ENCODE measurements around the gene RSPO1. TPM values are rescaled to one million over a fixed set of nuclear protein-coding genes. Genes with fewer than 3 reads are reported as not detected.

The RSPO1 gene
- total RNA-seq, 4 donors from 2014 or later: 0.53 TPM; not detected in 3

DNA sequence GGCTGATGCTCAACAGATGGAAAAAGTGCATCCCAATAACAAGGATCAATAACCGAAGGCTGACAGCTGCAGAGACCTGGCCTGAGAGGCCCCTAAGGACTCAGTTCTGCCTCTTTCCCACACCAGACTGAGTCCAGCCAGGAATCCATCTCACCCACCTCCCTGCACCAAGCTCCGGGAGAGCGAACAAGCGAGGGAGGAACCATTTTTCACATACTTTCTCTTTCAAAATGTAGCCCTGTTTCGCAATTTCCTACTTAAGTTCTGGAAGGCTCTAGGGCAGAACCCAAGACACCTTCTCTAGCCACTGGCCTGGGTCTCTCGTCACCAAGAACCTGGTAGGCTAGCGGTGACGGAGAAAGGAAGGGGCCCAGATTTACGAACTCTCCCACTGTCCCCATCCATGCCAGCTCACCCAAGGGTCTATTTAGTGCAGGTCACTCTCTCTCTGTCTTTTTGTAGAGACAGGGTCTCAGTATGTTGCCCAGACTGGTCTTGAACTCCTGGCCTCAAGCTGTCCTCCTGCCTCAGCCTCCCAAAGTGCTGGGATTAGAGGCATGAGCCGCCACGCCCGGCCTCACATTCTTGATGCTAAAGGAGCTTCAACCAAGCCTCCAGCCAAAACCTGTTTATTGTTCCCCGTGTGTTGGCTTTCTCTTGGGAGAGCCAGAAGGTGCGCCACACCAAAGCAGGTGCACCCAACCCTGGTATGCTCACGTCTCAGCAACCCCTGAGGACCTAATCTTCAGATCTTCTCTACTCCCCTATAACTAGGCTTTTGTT is 28.0 kb downstream of the RSPO1 start:
- no peak for ATAC-seq
- in situ Hi-C loops (cut with MboI; ENCODE audit: low sequenced_read_pairs in 4 of 4): loop anchor here in 1 of 4 donors (25.0 kb wide), 1 partner anchor 1231 kb away; no protein-coding TSS in a partner anchor
- Histone ChIP-seq H3K36me3 (no peaks in the 10 kb centered on the region), H3K4me1 (no peaks in the 10 kb centered on the region), H3K4me3 (no peak overlapping the region), H3K27ac (no peak overlapping the region), H3K27me3 (peaks cover 0 to 11% (median 0%) of the 10 kb centered on the region in 3 donors), H3K9me3 (no peaks in the 10 kb centered on the region)
- no peak for TF ChIP-seq POLR2A (IDR thresholded peaks at IDR 0.05)
- no peak for DNase-seq
- intact Hi-C loops (cut with DNase I; ENCODE audit: low total_unique reads): no loop called here

DNA sequence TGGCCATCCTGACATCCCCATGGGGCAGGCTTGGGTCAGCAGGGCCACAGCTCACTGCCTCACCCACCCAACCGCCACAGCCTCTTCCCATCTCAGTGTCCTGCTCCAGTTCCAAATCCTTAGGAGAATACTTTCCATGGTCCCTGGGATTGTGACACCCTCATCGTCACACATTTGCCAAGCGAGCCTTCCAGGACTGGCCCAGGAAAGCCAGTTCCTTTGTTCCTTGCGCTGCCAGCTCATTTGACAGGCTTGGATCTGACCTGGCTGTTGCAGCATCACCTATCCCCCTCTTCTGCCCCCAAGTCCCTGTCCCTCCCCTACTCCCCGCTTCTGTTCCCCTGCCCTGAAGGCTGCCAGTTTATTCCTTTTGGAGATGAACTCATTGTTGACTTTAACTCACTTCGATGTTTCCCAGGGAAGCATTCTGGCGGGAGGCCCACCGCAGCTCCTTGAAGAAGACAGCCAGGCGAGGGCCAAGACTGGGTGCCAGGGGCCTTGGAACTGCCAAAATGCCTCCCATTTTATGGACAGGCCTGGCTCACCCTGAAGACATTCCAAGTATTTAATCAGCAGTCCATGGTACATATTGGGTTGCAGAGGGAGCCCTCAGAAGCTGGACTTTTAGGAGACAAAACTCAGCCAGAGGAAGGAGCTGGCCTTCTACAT is 28.8 kb downstream of the RSPO1 start:
- H3K4me3 ChIP-seq: no peak overlapping the region
- DNase-seq (no peak), ATAC-seq (no peak)
- in situ Hi-C loops (cut with MboI; ENCODE audit: low sequenced_read_pairs in 4 of 4) (loop anchor here in 1 of 4 donors (25.0 kb wide), 1 partner anchor 1231 kb away; no protein-coding TSS in a partner anchor), intact Hi-C loops (cut with DNase I; ENCODE audit: low total_unique reads) (no loop called here)
- TF ChIP-seq POLR2A (IDR thresholded peaks at IDR 0.05): no peak
- TF ChIP-seq, protein P1, sequence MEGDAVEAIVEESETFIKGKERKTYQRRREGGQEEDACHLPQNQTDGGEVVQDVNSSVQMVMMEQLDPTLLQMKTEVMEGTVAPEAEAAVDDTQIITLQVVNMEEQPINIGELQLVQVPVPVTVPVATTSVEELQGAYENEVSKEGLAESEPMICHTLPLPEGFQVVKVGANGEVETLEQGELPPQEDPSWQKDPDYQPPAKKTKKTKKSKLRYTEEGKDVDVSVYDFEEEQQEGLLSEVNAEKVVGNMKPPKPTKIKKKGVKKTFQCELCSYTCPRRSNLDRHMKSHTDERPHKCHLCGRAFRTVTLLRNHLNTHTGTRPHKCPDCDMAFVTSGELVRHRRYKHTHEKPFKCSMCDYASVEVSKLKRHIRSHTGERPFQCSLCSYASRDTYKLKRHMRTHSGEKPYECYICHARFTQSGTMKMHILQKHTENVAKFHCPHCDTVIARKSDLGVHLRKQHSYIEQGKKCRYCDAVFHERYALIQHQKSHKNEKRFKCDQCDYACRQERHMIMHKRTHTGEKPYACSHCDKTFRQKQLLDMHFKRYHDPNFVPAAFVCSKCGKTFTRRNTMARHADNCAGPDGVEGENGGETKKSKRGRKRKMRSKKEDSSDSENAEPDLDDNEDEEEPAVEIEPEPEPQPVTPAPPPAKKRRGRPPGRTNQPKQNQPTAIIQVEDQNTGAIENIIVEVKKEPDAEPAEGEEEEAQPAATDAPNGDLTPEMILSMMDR (IDR thresholded peaks at IDR 0.05 in 4 of 5, conservative IDR thresholded peaks at IDR 0.05 in 1 of 5): no peak
- no peaks in the 10 kb centered on the region for H3K4me1 ChIP-seq
- H3K27ac ChIP-seq: no peak overlapping the region
- no peaks in the 10 kb centered on the region for H3K9me3 ChIP-seq
- no peaks in the 10 kb centered on the region for H3K36me3 ChIP-seq
- H3K27me3 ChIP-seq: peaks cover 0 to 11% (median 0%) of the 10 kb centered on the region in 3 donors

DNA sequence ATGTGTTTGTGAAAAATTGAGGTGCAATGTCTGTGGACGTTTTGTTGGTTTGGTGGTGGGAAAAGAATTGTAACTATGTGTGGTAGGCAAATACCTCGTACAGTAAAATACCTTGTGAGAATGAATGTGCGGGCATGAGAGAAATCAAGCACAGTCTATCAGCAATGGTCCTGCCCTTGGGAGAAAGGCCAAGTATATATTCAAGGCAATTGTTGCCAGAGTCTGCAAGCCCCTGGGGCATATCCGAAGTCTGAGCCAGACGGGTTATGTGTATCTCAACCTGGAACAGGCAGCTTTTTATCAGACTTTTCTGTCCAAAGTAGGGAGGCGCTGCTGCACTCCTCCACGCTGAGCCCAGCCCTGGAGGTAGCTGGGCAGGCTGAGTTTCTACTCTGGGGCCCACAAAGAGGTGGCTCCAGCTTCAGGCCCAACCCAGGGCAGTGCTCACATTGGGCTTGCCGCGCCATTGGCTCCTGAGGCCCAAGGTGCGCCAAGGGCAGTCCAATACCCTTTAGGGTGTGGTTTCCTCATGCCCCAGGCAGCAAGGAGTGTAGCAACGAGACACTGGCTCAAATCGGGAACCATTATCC is 29.5 kb downstream of the RSPO1 start:
- DNase-seq (no peak), ATAC-seq (no peak)
- Histone ChIP-seq H3K4me1 (no peaks in the 10 kb centered on the region), H3K36me3 (no peaks in the 10 kb centered on the region), H3K9me3 (no peaks in the 10 kb centered on the region), H3K27ac (no peak overlapping the region), H3K4me3 (no peak overlapping the region), H3K27me3 (peaks cover 0 to 11% (median 0%) of the 10 kb centered on the region in 3 donors)
- no peak for TF ChIP-seq POLR2A (IDR thresholded peaks at IDR 0.05)
- TF ChIP-seq, protein P1 (IDR thresholded peaks at IDR 0.05 in 4 of 5, conservative IDR thresholded peaks at IDR 0.05 in 1 of 5): no peak
- intact Hi-C loops (cut with DNase I; ENCODE audit: low total_unique reads): no loop called here
- in situ Hi-C loops (cut with MboI; ENCODE audit: low sequenced_read_pairs in 4 of 4): loop anchor here in 1 of 4 donors (25.0 kb wide), 1 partner anchor 1232 kb away; no protein-coding TSS in a partner anchor

DNA sequence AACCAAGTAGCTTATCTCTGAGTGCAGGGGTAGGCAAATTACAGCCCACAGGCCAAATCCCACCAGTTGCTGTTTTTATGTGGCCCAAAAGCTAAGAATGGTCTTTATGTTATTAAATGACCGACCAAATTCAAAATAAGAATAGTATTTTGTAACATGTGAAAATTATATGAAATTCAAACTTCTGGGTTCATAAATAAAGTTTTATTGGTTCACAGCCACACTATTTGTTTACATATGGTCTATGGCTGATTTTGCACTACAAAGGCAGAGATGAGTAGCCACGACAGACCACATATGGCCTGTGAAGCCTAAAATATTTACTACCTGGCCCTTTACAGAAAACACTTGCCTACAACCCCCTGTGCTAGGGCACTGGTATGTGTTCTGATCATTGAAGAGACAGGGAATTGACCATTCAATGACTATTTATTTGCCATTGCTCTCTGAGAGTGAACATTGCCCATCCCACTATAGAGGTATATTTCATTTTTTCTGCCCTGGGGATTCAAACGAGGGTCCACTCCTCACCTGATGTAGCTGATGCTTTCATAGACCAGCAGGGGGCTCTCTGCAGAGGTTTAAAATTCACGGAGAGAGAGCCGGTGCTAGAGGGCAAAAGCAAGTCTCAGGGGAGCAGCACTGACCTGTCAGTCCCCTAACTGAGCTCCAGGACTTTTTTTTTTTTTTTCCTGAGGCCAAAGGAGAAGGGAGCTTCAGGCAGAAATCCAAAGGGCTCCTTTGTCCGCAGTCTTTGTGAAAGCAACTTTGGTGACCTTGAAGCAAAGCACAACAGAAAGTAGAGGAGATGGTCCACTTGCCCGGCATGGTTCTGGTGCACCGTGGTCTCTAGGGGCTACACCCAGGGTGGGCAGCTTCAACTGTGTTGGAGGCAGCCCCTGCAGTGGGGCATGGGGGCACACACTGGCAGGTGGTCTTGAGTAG is 31.7 kb downstream of the RSPO1 start:
- no peaks in the 10 kb centered on the region for H3K36me3 ChIP-seq
- H3K4me1 ChIP-seq: no peaks in the 10 kb centered on the region
- peaks cover 0 to 5% (median 0%) of the 10 kb centered on the region in 3 donors for H3K27me3 ChIP-seq
- intact Hi-C loops (cut with DNase I; ENCODE audit: low total_unique reads): no loop called here
- in situ Hi-C loops (cut with MboI; ENCODE audit: low sequenced_read_pairs in 4 of 4): loop anchor here in 1 of 4 donors (5.0 to 25.0 kb wide), 2 partner anchors 79 to 1234 kb away; no protein-coding TSS in a partner anchor
- H3K27ac ChIP-seq: no peak overlapping the region
- TF ChIP-seq, protein P1 (IDR thresholded peaks at IDR 0.05 in 4 of 5, conservative IDR thresholded peaks at IDR 0.05 in 1 of 5): peak in 2 of 5 experiments; percentile 33 to 51
- TF ChIP-seq POLR2A (IDR thresholded peaks at IDR 0.05): no peak
- no peaks in the 10 kb centered on the region for H3K9me3 ChIP-seq
- H3K4me3 ChIP-seq: no peak overlapping the region
- DNase-seq (no peak), ATAC-seq (no peak)
